A549 (cell line): ENCODE measurements around the gene NKTR.

Source experiments
- CBX2 ChIP-seq: fragments of 200-600 bp; sonication (generic); IDR thresholded peaks from 2 replicates; pipeline ENCODE4 v1.6.1; 2016; ENCODE audit warnings: low read depth, mild to moderate bottlenecking, borderline replicate concordance
- CHD2 ChIP-seq: fragments of 150-350 bp; IDR thresholded peaks from 2 replicates; pipeline ENCODE4 v1.6.1; 2014; ENCODE audit warnings: low read length; ENCODE audit not compliant: partially characterized antibody
- ESRRA ChIP-seq: fragments of 150-350 bp; IDR thresholded peaks from 2 replicates; pipeline ENCODE4 v1.6.1; 2014; ENCODE audit warnings: mild to moderate bottlenecking, low read length, borderline replicate concordance
- FOXS1 ChIP-seq: fragments of 250-450 bp; sonication (Bioruptor Pico); IDR thresholded peaks from 2 replicates; pipeline ENCODE4 v1.5.0; 2020; ENCODE audit warnings: mild to moderate bottlenecking, moderate library complexity
- NR3C1 ChIP-seq: fragments of >200 bp; sonication (Bioruptor Twin); formaldehyde crosslinking; IDR thresholded peaks from 3 replicates; pipeline ENCODE4 v1.6.1; 2017
- POLR2A ChIP-seq: IDR thresholded peaks from 2 replicates; pipeline ENCODE4 v1.6.1; 2012; ENCODE audit warnings: mild to moderate bottlenecking, low read length
- RAD21 ChIP-seq, 2 experiments: fragments of >200 bp in 1 of 2; sonication (Bioruptor Twin) in 1 of 2; formaldehyde crosslinking in 1 of 2; IDR thresholded peaks in 1 of 2; conservative IDR thresholded peaks in 1 of 2; 2 replicates in 1 of 2; 3 replicates in 1 of 2; pipeline ENCODE4 v1.6.1; 2012 to 2018; ENCODE audit warnings: inconsistent platforms in 1 of 2
- RNF2 ChIP-seq: fragments of 200-600 bp; sonication (generic); IDR thresholded peaks from 2 replicates; pipeline ENCODE4 v1.6.1; 2016; ENCODE audit warnings: low read depth, mild to moderate bottlenecking, antibody characterized with exemption, moderate library complexity, borderline replicate concordance
- SMC3 ChIP-seq: fragments of >200 bp; sonication (Bioruptor Twin); formaldehyde crosslinking; IDR thresholded peaks from 3 replicates; pipeline ENCODE4 v1.6.1; 2018; ENCODE audit warnings: inconsistent platforms
- TF ChIP-seq, protein P1 (sequence below): fragments of 200-600 bp; sonication (generic); IDR thresholded peaks from 2 replicates; pipeline ENCODE4 v1.6.1; 2016; ENCODE audit warnings: antibody characterized with exemption, mild to moderate bottlenecking, moderate library complexity
- TF ChIP-seq, protein P2 (sequence below): fragments of >200 bp; sonication (Bioruptor Twin); formaldehyde crosslinking; IDR thresholded peaks from 3 replicates; pipeline ENCODE4 v1.5.1; 2016

DNA sequence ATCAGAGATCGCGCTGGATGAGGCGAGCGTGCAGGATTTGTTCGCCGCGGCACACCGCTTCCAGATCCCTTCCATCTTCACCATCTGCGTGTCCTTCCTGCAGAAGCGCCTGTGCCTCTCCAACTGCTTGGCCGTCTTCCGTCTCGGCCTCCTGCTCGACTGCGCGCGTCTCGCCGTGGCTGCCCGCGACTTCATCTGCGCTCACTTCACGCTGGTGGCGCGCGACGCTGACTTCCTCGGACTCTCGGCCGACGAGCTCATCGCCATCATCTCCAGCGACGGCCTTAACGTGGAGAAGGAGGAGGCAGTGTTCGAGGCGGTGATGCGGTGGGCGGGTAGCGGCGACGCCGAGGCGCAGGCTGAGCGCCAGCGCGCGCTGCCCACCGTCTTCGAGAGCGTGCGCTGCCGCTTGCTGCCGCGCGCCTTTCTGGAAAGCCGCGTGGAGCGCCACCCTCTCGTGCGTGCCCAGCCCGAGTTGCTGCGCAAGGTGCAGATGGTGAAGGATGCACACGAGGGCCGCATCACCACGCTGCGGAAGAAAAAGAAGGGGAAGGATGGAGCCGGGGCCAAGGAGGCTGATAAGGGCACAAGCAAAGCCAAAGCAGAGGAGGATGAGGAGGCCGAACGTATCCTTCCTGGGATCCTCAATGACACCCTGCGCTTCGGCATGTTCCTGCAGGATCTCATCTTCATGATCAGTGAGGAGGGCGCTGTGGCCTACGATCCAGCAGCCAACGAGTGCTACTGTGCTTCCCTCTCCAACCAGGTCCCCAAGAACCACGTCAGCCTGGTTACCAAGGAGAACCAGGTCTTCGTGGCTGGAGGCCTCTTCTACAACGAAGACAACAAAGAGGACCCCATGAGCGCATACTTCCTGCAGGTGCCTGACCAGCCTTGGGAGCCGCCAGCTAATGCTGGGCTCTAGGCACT lies 85.7 kb downstream of the NKTR start:
- TF ChIP-seq CHD2, result no peak
- TF ChIP-seq, protein P1, sequence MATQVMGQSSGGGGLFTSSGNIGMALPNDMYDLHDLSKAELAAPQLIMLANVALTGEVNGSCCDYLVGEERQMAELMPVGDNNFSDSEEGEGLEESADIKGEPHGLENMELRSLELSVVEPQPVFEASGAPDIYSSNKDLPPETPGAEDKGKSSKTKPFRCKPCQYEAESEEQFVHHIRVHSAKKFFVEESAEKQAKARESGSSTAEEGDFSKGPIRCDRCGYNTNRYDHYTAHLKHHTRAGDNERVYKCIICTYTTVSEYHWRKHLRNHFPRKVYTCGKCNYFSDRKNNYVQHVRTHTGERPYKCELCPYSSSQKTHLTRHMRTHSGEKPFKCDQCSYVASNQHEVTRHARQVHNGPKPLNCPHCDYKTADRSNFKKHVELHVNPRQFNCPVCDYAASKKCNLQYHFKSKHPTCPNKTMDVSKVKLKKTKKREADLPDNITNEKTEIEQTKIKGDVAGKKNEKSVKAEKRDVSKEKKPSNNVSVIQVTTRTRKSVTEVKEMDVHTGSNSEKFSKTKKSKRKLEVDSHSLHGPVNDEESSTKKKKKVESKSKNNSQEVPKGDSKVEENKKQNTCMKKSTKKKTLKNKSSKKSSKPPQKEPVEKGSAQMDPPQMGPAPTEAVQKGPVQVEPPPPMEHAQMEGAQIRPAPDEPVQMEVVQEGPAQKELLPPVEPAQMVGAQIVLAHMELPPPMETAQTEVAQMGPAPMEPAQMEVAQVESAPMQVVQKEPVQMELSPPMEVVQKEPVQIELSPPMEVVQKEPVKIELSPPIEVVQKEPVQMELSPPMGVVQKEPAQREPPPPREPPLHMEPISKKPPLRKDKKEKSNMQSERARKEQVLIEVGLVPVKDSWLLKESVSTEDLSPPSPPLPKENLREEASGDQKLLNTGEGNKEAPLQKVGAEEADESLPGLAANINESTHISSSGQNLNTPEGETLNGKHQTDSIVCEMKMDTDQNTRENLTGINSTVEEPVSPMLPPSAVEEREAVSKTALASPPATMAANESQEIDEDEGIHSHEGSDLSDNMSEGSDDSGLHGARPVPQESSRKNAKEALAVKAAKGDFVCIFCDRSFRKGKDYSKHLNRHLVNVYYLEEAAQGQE, result no peak
- TF ChIP-seq RAD21 (conservative IDR thresholded peaks at IDR 0.05 in 1 of 2, IDR thresholded peaks at IDR 0.05 in 1 of 2), result no peak
- TF ChIP-seq, protein P2, sequence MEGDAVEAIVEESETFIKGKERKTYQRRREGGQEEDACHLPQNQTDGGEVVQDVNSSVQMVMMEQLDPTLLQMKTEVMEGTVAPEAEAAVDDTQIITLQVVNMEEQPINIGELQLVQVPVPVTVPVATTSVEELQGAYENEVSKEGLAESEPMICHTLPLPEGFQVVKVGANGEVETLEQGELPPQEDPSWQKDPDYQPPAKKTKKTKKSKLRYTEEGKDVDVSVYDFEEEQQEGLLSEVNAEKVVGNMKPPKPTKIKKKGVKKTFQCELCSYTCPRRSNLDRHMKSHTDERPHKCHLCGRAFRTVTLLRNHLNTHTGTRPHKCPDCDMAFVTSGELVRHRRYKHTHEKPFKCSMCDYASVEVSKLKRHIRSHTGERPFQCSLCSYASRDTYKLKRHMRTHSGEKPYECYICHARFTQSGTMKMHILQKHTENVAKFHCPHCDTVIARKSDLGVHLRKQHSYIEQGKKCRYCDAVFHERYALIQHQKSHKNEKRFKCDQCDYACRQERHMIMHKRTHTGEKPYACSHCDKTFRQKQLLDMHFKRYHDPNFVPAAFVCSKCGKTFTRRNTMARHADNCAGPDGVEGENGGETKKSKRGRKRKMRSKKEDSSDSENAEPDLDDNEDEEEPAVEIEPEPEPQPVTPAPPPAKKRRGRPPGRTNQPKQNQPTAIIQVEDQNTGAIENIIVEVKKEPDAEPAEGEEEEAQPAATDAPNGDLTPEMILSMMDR, result no peak
- no peak for TF ChIP-seq POLR2A
- no peak for TF ChIP-seq FOXS1 (CRISPR knock-in tag)
- no peak for TF ChIP-seq CBX2
- no peak for TF ChIP-seq NR3C1
- no peak for TF ChIP-seq ESRRA
- no peak for TF ChIP-seq RNF2
- TF ChIP-seq SMC3, result no peak
